Pancreas (tissue), 10 donors: ENCODE data around the gene INHBE. TPM values are rescaled to one million over a fixed set of nuclear protein-coding genes. Genes with fewer than 3 reads are reported as not detected.
"Not testable (repeated sequence)": the region's sequence is repeated elsewhere in the genome, so short reads cannot be mapped to it uniquely, and the experiment has no call there.

Source experiments
- ATAC-seq, 4 donors: fragments of 200-7000 bp; cut with Tn5 transposase; one replicate each; pipeline versions ENCODE4 v1.8.0 to v1.9.1; 2020; ENCODE audit warnings: mild to moderate bottlenecking in 4 of 4, moderate library complexity in 4 of 4
- DNase-seq, 6 donors: peaks; one replicate each; pipeline ENCODE4 v3.0.0-alpha.2; 2020
- FAIRE-seq: peaks from 2 replicates; lab custom pipeline; 2012; peaks lifted over from hg19 to GRCh38; lab: Jason Lieb, UNC
- H3K27ac ChIP-seq, 4 donors: fragments of 200-600 bp; sonication (generic); 1 replicate in 3 of 4; 2 replicates in 1 of 4; pipeline versions ENCODE4 v1.5.0 to v1.8.0; 2020
- H3K27me3 ChIP-seq, 4 donors: fragments of 200-600 bp; one replicate each; pipeline ENCODE4 v1.8.0; 2021
- H3K36me3 ChIP-seq, 3 donors: fragments of 200-600 bp; sonication (generic) in 1 of 3; one replicate each; pipeline versions ENCODE4 v1.5.0 to v1.8.0; 2020 to 2021
- H3K4me1 ChIP-seq, 3 donors: fragments of 200-600 bp; one replicate each; pipeline ENCODE4 v1.8.0; 2021
- H3K4me3 ChIP-seq, 4 donors: fragments of 200-600 bp; sonication (generic) in 2 of 4; one replicate each; pipeline versions ENCODE4 v1.5.0 to v1.8.0; 2020 to 2021
- H3K9me3 ChIP-seq, 4 donors: fragments of 200-600 bp; one replicate each; pipeline ENCODE4 v1.8.0; 2021
- WGBS, 2 donors: extraction: QIAGEN DNeasy Blood & Tissue Kit; methylation state at CpG; one replicate each; pipeline ENCODE4 v1.1.7; 2013; 5-methylcytosine and 5-hydroxymethylcytosine counted together
- intact Hi-C, 3 donors: fragments of 100-400 bp; cut with DNase I; formaldehyde crosslinking; loops; one replicate each; pipeline versions ENCODE4 v1.11.1 to v1.14.2; 2022
- polyA plus RNA-seq, 2 donors: library from polyadenylated mRNA; stranded (reverse); fragments of 200-250 nt; gene quantifications; one replicate each; pipeline ENCODE4 v1.2.3, GENCODE V29; 2013
- total RNA-seq, 6 donors: library from RNA; stranded (reverse); fragmentation: NEBNext Ultra II Directional in 4 of 6; extraction: Animal tissue kit (Norgen Biotek cat#: 25700) in 4 of 6; gene quantifications; one replicate each; pipeline versions ENCODE4 v1.2.1 to v1.2.4, GENCODE V29; 2021 to 2023
- TF ChIP-seq, protein P1 (sequence below), 4 donors: fragments of 200-600 bp; sonication (generic) in 3 of 4; IDR thresholded peaks; one replicate each; pipeline versions ENCODE4 v1.5.0 to v1.8.0; 2021; ENCODE audit warnings: antibody characterized with exemption in 4 of 4
- donor health status: healthy with polysubstance abuse.
- donor health status: DM: no; HTN: no; CAD: no; lungs with moderate emphysema.
- donor health status: DM: no; HTN: no; CAD: no.
- donor health status: control.
- donor health status: control.
- donor health status: Bipolar disorder and iron deficiency.
- donor health status: DM: yes; HTN: yes; CAD: no.
- donor health status: DM: no; HTN: no; CAD: no.
- donor health status: DM: no; HTN: no; CAD: no.
- donor health status: DM: yes; HTN: yes; CAD: no.

The INHBE gene
- total and polyA plus RNA-seq, 8 donors = 0.05 to 17.8 (median 0.24) TPM; not detected in 5

DNA sequence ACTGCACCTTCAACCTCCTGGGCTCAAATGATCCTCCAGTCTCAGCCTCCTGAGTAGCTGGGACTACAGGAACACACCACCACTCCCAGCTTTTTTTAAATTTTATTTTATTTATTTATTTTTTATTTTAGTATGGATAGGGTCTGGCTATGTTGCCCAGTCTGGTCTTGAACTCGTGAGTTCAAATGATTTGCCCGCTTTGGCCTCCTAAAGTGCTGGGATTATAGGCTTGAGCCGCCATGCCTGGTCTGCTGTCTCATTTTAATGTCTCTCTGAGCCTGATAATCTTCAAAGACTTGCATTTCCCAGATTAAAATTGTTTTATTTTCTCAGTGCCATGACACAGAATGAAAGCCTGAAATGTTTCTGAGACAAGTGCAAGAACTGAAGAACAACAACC is 21.7 kb upstream of the INHBE start:
- ATAC-seq (no peak), DNase-seq (no peak), FAIRE-seq (no peak)
- TF ChIP-seq, protein P1, sequence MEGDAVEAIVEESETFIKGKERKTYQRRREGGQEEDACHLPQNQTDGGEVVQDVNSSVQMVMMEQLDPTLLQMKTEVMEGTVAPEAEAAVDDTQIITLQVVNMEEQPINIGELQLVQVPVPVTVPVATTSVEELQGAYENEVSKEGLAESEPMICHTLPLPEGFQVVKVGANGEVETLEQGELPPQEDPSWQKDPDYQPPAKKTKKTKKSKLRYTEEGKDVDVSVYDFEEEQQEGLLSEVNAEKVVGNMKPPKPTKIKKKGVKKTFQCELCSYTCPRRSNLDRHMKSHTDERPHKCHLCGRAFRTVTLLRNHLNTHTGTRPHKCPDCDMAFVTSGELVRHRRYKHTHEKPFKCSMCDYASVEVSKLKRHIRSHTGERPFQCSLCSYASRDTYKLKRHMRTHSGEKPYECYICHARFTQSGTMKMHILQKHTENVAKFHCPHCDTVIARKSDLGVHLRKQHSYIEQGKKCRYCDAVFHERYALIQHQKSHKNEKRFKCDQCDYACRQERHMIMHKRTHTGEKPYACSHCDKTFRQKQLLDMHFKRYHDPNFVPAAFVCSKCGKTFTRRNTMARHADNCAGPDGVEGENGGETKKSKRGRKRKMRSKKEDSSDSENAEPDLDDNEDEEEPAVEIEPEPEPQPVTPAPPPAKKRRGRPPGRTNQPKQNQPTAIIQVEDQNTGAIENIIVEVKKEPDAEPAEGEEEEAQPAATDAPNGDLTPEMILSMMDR (IDR thresholded peaks at IDR 0.05) = no peak
- 83 to 98% methylated on average over 3 of the region's 3 CpGs for WGBS, 2 donors
- H3K27me3 ChIP-seq = no peaks in the 10 kb centered on the region
- no peaks in the 10 kb centered on the region for H3K36me3 ChIP-seq
- H3K4me1 ChIP-seq = peaks cover 0 to 7% (median 6%) of the 10 kb centered on the region in 3 donors
- H3K4me3 ChIP-seq = no peak overlapping the region
- intact Hi-C loops = no loop called here
- no peaks in the 10 kb centered on the region for H3K9me3 ChIP-seq
- no peak overlapping the region for H3K27ac ChIP-seq

DNA sequence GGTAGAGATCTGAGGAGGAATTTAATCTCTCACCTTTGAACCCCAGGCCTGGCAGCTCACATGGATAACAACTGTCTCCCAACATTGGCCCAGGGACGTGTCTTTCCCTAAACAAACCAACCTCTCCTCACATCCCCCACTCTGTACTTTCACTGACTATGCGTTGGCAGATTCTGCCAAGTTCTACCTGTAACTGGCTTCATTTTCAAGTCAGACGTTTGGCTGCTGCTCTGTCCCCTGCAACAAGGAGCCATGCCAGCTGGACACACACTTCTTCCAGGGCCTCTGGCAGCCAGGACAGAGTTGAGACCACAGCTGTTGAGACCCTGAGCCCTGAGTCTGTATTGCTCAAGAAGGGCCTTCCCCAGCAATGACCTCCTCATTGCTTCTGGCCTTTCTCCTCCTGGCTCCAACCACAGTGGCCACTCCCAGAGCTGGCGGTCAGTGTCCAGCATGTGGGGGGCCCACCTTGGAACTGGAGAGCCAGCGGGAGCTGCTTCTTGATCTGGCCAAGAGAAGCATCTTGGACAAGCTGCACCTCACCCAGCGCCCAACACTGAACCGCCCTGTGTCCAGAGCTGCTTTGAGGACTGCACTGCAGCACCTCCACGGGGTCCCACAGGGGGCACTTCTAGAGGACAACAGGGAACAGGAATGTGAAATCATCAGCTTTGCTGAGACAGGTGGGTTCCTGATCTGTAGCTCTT is 20.4 kb upstream of the INHBE start, which contains the start of gene INHBC:
Gene INHBC (plus strand): TSS at position 268 of the 707 bp plus-strand sequence. CDS start 103 bp downstream, at position 371.
- no peak for ATAC-seq
- 69 to 74% methylated on average over 8 of the region's 8 CpGs for WGBS, 2 donors

DNA sequence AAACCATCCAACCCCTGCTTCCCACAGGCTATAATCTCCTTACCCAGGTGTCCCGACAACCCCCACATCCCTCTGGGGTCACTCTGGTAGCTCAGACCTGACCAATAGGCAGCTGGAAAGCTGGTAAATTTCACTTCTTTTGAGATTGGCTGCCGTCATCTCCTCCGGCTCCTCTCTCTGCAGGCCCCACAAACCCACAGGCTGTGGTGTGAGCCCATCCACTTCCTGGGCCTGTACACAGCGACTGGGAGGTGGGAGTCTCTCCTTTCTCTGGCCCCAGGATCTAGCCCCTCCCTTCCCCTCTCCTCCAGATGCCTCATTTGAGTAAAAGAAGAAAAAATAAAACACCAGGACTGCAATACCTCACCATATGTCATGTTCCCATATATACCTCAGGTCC is 19.8 kb upstream of the INHBE start:
- intact Hi-C loops = no loop called here
- no peaks in the 10 kb centered on the region for H3K36me3 ChIP-seq
- ATAC-seq (no peak), FAIRE-seq (no peak), DNase-seq (no peak)
- no peak overlapping the region for H3K27ac ChIP-seq
- no peaks in the 10 kb centered on the region for H3K27me3 ChIP-seq
- WGBS, 2 donors = 61 to 77% methylated on average over 4 of the region's 4 CpGs
- TF ChIP-seq, protein P1 (IDR thresholded peaks at IDR 0.05) = no peak
- peaks cover 0 to 6% (median 4%) of the 10 kb centered on the region in 3 donors for H3K4me1 ChIP-seq
- H3K4me3 ChIP-seq = no peak overlapping the region
- no peaks in the 10 kb centered on the region for H3K9me3 ChIP-seq

More for the DNA sequence above, 20.4 kb upstream of the INHBE start, which contains the start of gene INHBC:
- Histone ChIP-seq H3K4me1 (peaks cover 0 to 6% (median 4%) of the 10 kb centered on the region in 3 donors), H3K4me3 (no peak within 1 kb of the TSS), H3K27me3 (no peaks in the 10 kb centered on the region), H3K36me3 (no peaks in the 10 kb centered on the region), H3K27ac (no peak within 1 kb of the TSS), H3K9me3 (no peaks in the 10 kb centered on the region)
- TF ChIP-seq, protein P1 (IDR thresholded peaks at IDR 0.05) = no peak
- intact Hi-C loops = no loop called here
- DNase-seq (no peak), FAIRE-seq (no peak)

DNA sequence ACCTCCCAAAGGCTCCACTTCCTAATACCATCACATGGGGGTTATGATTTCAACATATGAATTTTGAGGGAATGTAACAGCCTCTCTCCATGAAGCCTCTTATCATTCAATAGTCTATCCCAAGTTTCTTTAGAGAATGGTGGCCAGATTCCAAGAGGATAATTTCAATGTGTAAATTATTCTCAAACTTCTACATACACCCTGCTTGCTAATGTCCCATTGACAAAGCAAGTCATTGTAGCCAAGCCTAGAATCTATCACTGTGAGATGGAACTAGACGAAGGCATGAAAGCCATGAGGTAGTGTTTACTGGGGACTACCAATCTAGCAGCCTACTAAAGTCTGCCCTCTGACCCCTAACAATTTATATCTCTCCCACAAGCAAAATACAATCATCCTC is 16.7 kb upstream of the INHBE start:
- TF ChIP-seq, protein P1 (IDR thresholded peaks at IDR 0.05) = no peak
- no peaks in the 10 kb centered on the region for H3K4me1 ChIP-seq
- WGBS, 2 donors = 60 to 72% methylated on average over 1 of the region's 1 CpG
- no peak overlapping the region for H3K4me3 ChIP-seq
- H3K27ac ChIP-seq = no peak overlapping the region
- no peak for FAIRE-seq
- no peak for ATAC-seq
- intact Hi-C loops = no loop called here
- H3K36me3 ChIP-seq = no peaks in the 10 kb centered on the region
- DNase-seq = no peak
- H3K9me3 ChIP-seq = no peaks in the 10 kb centered on the region
- no peaks in the 10 kb centered on the region for H3K27me3 ChIP-seq

DNA sequence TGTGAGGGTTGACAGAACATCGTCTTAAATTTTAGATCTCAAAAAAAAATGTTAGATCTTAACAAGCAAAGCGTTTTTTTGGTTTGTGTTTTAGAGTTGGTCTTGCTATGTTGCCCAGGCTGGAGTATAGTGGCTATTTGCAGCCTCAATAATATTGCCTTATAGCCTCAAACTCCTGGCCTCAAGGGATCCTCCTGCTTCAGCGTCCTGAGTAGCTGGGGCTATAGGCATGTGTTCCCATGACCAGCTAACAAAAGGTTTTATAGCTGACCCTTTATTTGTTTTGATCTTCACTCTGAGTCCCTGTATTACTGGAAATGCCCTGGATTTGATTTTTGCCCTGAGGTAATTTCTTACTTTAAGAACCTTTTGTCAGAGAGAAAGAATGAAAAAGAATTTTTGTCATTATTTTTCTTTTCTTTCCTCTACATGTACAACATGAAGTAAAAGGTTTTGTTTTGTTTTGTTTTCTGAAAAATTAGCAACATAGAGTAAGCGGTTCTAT is 15.3 kb upstream of the INHBE start:
- ATAC-seq = no peak
- intact Hi-C loops = no loop called here
- TF ChIP-seq, protein P1 (IDR thresholded peaks at IDR 0.05) = no peak

DNA sequence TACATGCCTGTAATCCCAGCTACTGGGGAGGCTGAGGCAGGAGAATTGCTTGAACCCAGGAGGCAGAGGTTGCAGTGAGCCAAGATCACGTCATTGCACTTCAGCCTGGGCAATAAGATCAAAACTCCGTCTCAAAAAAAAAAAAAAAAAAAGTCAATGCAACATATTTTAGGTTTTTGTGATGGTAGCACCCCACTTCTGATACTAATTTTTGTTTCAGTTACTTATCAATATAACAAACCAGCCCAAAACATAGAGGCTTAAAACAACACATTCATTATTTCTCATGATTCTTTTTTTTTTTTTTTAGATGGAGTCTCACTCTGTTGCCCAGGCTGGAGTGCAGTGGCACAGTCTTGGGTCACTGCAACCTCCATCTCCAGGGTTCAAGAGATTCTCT is 13.7 kb upstream of the INHBE start:
- WGBS, 2 donors = 79 to 80% methylated on average over 2 of the region's 2 CpGs
- intact Hi-C loops = not testable (repeated sequence)

More for the DNA sequence above, 15.3 kb upstream of the INHBE start:
- Histone ChIP-seq H3K4me3 (no peak overlapping the region), H3K4me1 (no peaks in the 10 kb centered on the region), H3K9me3 (no peaks in the 10 kb centered on the region), H3K27ac (no peak overlapping the region), H3K36me3 (no peaks in the 10 kb centered on the region), H3K27me3 (no peaks in the 10 kb centered on the region)
- no peak for FAIRE-seq
- no peak for DNase-seq
- 66 to 72% methylated on average over 4 of the region's 4 CpGs for WGBS, 2 donors

More for the DNA sequence above, 13.7 kb upstream of the INHBE start:
- H3K4me3 ChIP-seq, DNase-seq, H3K36me3 ChIP-seq, ATAC-seq, H3K27me3 ChIP-seq, H3K27ac ChIP-seq, H3K9me3 ChIP-seq, FAIRE-seq, H3K4me1 ChIP-seq: not testable (repeated sequence)
